HFFc6 (cell line): ENCODE data around the gene PGC. TPM values are rescaled to one million over a fixed set of nuclear protein-coding genes. Genes with fewer than 3 reads are reported as not detected.

Source experiments
- DNase-seq: peaks from one replicate; pipeline ENCODE4 v3.0.0-alpha.2; 2018
- H3K27ac Mint-ChIP-seq: 2 replicates; pipeline ENCODE4 v1.8.0; 2020; ENCODE audit warnings: mild to moderate bottlenecking, mixed read lengths
- H3K27me3 Mint-ChIP-seq: 2 replicates; pipeline ENCODE4 v1.8.0; 2021; ENCODE audit warnings: mild to moderate bottlenecking, moderate library complexity, mixed read lengths; ENCODE audit not compliant: insufficient read depth
- H3K36me3 Mint-ChIP-seq: 2 replicates; pipeline ENCODE4 v1.8.0; 2021; ENCODE audit warnings: low read depth, mixed read lengths
- H3K4me1 Mint-ChIP-seq: 2 replicates; pipeline ENCODE4 v1.8.0; 2020; ENCODE audit warnings: low read depth, mixed read lengths
- H3K4me3 Mint-ChIP-seq: 2 replicates; pipeline ENCODE4 v1.8.0; 2020; ENCODE audit warnings: mild to moderate bottlenecking, moderate library complexity, mixed read lengths
- H3K9me3 Mint-ChIP-seq: 2 replicates; pipeline ENCODE4 v1.8.0; 2020; ENCODE audit warnings: mild to moderate bottlenecking, mixed read lengths
- CTCF ChIP-seq: fragments of 200-600 bp; sonication (generic); IDR thresholded peaks from 2 replicates; pipeline ENCODE4 v1.5.0; 2021; ENCODE audit warnings: antibody characterized with exemption, mild to moderate bottlenecking
- total RNA-seq, 6 experiments: library from RNA; stranded (reverse); fragmentation: NEBNext Ultra II Directional; extraction: Animal tissue kit (Norgen Biotek cat#: 25700); gene quantifications; 2 replicates in 1 of 6; 3 replicates in 5 of 6; pipeline ENCODE4 v1.2.3, GENCODE V29; 2021

Gene PGC
- total RNA-seq, 6 experiments from 2014 or later: not detected

GRCh38 chr6:41726876-41727275, 20.3 kb downstream of the PGC start:
- H3K4me1 Mint-ChIP-seq: peaks cover 52% of the 10 kb centered on the region
- H3K27ac Mint-ChIP-seq: no peak overlapping the region
- DNase-seq: no peak
- no peak for TF ChIP-seq CTCF
- H3K27me3 Mint-ChIP-seq: no peaks in the 10 kb centered on the region
- no peaks in the 10 kb centered on the region for H3K36me3 Mint-ChIP-seq
- no peaks in the 10 kb centered on the region for H3K9me3 Mint-ChIP-seq
- H3K4me3 Mint-ChIP-seq: no peak overlapping the region

DNA sequence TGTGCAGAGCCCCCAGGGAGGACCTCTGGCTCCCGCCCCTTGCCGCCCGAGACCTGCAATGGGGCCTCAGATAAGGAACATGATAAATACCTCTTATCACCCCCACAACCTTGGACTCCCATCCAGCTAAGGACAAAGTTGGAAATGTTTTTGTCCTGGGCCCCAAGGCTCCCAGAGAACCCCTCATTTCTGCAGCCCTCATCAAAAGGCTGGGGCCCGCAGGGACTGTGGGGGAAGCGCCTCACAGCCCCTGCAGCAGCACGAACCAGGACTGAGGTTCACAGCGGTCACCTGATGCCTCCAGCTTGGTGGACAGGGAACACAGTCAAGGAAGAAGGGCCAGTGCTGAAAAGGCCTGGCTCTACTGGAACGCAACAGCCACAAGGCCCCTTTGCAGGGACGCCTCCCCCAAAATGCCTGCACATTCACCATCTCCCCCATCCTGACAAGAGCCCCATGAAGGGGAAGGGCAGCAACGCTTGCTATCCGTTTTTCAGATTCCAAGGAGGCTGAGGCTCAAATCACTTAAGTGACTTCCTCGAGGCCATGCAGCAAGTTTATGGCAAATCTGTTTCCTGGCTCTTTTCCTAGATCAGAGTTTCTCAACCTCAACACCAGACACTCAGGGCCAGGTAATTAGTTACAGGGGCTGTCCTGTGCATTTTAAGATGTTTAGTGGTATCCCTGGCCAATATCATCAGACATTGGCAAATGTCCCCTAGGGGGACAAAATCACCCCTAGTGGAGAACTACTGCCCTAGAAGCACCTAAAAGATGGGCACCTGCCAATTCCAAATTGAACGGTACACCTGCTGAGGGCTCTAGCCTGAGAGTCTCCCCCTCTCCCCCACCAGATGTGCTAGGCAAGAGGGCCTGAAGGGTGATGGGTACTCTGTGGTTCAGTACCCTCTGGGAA, 22.4 kb downstream of the PGC start:
- no peak for DNase-seq
- no peaks in the 10 kb centered on the region for H3K9me3 Mint-ChIP-seq
- H3K4me1 Mint-ChIP-seq: peaks cover 42% of the 10 kb centered on the region
- TF ChIP-seq CTCF: peak; percentile 43
- H3K27me3 Mint-ChIP-seq: no peaks in the 10 kb centered on the region
- no peaks in the 10 kb centered on the region for H3K36me3 Mint-ChIP-seq
- peak overlapping the region; percentile 45; the same call in 1 of the 2 replicates for H3K27ac Mint-ChIP-seq
- no peak overlapping the region for H3K4me3 Mint-ChIP-seq

- Mint-ChIP-seq H3K27ac (peak overlapping the region; percentile 91), H3K27me3 (no peaks in the 10 kb centered on the region), H3K9me3 (no peaks in the 10 kb centered on the region), H3K4me3 (no peak overlapping the region), H3K4me1 (peaks cover 41% of the 10 kb centered on the region), H3K36me3 (no peaks in the 10 kb centered on the region)
- TF ChIP-seq CTCF: no peak
- no peak for DNase-seq
These were observed 23.0 kb downstream of the PGC start for GRCh38 chr6:41724228-41724580.

- DNase-seq: peak; percentile 83
- Mint-ChIP-seq H3K27me3 (no peaks in the 10 kb centered on the region), H3K36me3 (no peaks in the 10 kb centered on the region), H3K4me3 (peak overlapping the region; percentile 55), H3K4me1 (peaks cover 41% of the 10 kb centered on the region), H3K27ac (peak overlapping the region; percentile 91), H3K9me3 (no peaks in the 10 kb centered on the region)
- no peak for TF ChIP-seq CTCF
These were observed 23.5 kb downstream of the PGC start for GRCh38 chr6:41723530-41724227.

GRCh38 chr6:41722969-41723529, 24.1 kb downstream of the PGC start:
- no peaks in the 10 kb centered on the region for H3K27me3 Mint-ChIP-seq
- peak overlapping the region; percentile 55 for H3K4me3 Mint-ChIP-seq
- no peaks in the 10 kb centered on the region for H3K36me3 Mint-ChIP-seq
- no peak for DNase-seq
- no peak for TF ChIP-seq CTCF
- H3K27ac Mint-ChIP-seq: peak overlapping the region; percentile 91
- peaks cover 41% of the 10 kb centered on the region for H3K4me1 Mint-ChIP-seq
- H3K9me3 Mint-ChIP-seq: no peaks in the 10 kb centered on the region
